ENCODE results near the gene PPIL1. TPM values are rescaled to one million over a fixed set of nuclear protein-coding genes. Genes with fewer than 3 reads are reported as not detected.
A peak's percentile ranks its signal among the peaks of the same experiment; 100 is the strongest.

Gene PPIL1
- total and polyA plus RNA-seq, 2 of the 13 experiments (the other 11 are each of a cell fraction or from before 2014, with no cell fraction given): 74.2 to 144 TPM

DNA sequence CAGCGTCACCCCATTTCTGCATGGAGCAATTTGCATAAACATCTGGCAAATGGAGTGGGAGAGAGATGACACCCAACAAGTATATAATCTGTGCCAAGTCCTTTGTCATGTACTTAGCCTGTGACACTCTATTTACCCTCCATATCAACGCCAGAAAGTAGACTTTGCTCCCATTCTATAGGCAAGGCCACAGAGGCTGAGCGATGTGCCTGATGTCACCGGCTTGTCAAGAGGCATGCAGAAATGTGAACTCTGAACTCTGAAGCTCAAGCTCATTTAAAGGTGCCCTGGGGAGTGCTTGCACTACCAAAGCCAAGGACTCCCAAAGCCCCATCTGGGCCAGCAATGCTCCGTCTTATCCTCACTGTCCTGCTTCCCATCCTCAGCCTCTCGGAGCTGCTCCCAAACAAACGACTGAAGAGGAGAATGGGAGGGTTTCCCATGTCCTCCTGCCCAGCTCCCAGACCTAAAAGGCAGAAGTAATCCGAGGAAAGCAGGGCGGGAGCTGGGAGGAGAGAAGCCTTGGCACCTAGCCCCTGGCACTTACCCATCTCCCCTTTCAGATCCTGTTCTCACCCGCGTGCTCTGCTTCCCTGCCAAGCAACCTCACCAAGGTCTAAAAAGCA, 44.6 kb downstream of the PPIL1 start (continued):
- TF ChIP-seq, protein P1, sequence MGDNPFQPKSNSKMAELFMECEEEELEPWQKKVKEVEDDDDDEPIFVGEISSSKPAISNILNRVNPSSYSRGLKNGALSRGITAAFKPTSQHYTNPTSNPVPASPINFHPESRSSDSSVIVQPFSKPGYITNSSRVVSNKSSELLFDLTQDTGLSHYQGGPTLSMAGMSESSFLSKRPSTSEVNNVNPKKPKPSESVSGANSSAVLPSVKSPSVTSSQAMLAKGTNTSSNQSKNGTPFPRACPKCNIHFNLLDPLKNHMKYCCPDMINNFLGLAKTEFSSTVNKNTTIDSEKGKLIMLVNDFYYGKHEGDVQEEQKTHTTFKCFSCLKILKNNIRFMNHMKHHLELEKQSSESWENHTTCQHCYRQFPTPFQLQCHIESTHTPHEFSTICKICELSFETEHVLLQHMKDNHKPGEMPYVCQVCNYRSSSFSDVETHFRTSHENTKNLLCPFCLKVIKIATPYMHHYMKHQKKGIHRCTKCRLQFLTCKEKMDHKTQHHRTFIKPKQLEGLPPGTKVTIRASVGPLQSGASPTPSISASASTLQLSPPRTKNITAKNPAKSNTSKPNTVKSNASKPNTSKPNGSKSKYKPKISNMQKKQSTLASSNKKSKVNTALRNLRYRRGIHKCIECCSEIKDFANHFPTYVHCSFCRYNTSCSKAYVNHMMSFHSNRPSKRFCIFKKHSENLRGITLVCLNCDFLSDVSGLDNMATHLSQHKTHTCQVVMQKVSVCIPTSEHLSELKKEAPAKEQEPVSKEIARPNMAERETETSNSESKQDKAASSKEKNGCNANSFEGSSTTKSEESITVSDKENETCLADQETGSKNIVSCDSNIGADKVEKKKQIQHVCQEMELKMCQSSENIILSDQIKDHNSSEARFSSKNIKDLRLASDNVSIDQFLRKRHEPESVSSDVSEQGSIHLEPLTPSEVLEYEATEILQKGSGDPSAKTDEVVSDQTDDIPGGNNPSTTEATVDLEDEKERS (CRISPR knock-in tag; IDR thresholded peaks at IDR 0.05): peak; percentile 59; the same call in 1 of the 2 replicates
- TF ChIP-seq ASH2L (IDR thresholded peaks at IDR 0.05; ENCODE audit: insufficient read length, low read depth, low read length): no peak
- TF ChIP-seq POLR2A (IDR thresholded peaks at IDR 0.05; ENCODE audit: insufficient read depth in 1 of 2, low read depth in 2 of 2, low read length in 2 of 2): peak in 1 of 2 experiments; percentile 45; a peak in 2 of 4 replicates
- TF ChIP-seq ZNF276 (CRISPR knock-in tag; IDR thresholded peaks at IDR 0.05; ENCODE audit: low read depth): no peak
- no peak for TF ChIP-seq FUBP1 (CRISPR knock-in tag; IDR thresholded peaks at IDR 0.05; ENCODE audit: borderline replicate concordance)
- TF ChIP-seq, protein P2, sequence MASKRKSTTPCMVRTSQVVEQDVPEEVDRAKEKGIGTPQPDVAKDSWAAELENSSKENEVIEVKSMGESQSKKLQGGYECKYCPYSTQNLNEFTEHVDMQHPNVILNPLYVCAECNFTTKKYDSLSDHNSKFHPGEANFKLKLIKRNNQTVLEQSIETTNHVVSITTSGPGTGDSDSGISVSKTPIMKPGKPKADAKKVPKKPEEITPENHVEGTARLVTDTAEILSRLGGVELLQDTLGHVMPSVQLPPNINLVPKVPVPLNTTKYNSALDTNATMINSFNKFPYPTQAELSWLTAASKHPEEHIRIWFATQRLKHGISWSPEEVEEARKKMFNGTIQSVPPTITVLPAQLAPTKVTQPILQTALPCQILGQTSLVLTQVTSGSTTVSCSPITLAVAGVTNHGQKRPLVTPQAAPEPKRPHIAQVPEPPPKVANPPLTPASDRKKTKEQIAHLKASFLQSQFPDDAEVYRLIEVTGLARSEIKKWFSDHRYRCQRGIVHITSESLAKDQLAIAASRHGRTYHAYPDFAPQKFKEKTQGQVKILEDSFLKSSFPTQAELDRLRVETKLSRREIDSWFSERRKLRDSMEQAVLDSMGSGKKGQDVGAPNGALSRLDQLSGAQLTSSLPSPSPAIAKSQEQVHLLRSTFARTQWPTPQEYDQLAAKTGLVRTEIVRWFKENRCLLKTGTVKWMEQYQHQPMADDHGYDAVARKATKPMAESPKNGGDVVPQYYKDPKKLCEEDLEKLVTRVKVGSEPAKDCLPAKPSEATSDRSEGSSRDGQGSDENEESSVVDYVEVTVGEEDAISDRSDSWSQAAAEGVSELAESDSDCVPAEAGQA (IDR thresholded peaks at IDR 0.05; ENCODE audit: low read depth): peak; percentile 88
- TF ChIP-seq, protein P2 (CRISPR knock-in tag; IDR thresholded peaks at IDR 0.05; ENCODE audit: borderline replicate concordance): no peak
- no peak for TF ChIP-seq ZNF562 (CRISPR knock-in tag; IDR thresholded peaks at IDR 0.05; ENCODE audit: borderline replicate concordance)
- no peak for TF ChIP-seq SYNCRIP (IDR thresholded peaks at IDR 0.05; ENCODE audit: insufficient read depth, low read depth, low read length)
- TF ChIP-seq KDM5A (IDR thresholded peaks at IDR 0.05; ENCODE audit: borderline replicate concordance, low read length): no peak
- no peak for TF ChIP-seq HNRNPH1 (optimal IDR thresholded peaks at IDR 0.05; ENCODE audit: low read depth, low read length)
- TF ChIP-seq LCORL (IDR thresholded peaks at IDR 0.05): peak; percentile 30; the same call in 1 of the 2 replicates
- peak; percentile 46; the same call in 1 of the 2 replicates for TF ChIP-seq LCORL (CRISPR knock-in tag; IDR thresholded peaks at IDR 0.05)
- peak; percentile 85 for TF ChIP-seq ZNF644 (CRISPR knock-in tag; IDR thresholded peaks at IDR 0.05; ENCODE audit: low read depth)
- no peak for TF ChIP-seq ZNF589 (CRISPR knock-in tag; conservative IDR thresholded peaks at IDR 0.05)
- no peak for TF ChIP-seq SMARCC2 (IDR thresholded peaks at IDR 0.05)
- no peak for TF ChIP-seq ZNF720 (CRISPR knock-in tag; IDR thresholded peaks at IDR 0.05)

Data from HepG2 (cell line).